HG03575 (cell line): ENCODE data around the gene CTPS2.

ENCODE experiments used
- ATAC-seq: cut with Tn5 transposase; IDR thresholded peaks from one replicate; pipeline ENCODE4 v1.9.1; 2021; ENCODE audit not compliant: unreplicated experiment, insufficient number of reproducible peaks, low FRiP score; ENCODE audit errors: extremely low read depth

CTPS2 gene

DNA sequence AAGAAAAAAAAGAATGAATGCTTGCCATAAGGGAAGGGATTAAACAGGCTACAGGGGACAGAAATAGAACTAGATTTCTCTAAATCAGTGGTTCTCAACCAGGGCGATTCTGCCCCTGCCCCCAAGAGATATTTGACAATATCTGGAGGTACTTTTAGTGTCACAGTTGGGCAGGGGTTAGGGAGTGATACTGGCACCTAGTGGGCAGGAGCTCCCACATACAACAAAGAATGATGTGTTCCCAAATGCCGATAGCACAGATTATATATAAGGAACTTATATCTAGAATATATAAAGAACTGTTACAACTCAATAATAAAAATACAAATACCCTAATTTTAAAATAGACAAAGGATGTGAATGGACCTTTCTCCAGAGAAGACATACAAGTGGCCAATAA, 47.8 kb downstream of the CTPS2 start:
- no peak for ATAC-seq

DNA sequence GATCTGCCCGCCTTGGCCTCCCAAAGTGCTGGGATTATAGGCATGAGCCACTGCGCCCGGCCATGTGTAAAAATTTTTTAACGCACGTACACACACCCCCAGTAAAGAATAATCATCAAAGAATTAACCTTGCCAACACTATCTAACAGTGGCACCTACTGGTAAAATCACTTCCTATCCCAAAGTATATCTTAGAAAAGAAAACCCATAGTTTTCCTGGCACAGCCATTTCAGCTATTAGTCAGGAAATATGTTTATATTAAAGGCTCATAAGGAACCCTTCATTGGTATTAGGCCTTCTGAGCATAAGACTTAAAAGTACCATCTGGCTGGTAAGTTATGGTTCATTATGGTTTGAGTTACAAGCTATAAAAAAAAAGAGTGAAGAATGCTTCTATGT, 48.4 kb downstream of the CTPS2 start:
- ATAC-seq, result no peak

DNA sequence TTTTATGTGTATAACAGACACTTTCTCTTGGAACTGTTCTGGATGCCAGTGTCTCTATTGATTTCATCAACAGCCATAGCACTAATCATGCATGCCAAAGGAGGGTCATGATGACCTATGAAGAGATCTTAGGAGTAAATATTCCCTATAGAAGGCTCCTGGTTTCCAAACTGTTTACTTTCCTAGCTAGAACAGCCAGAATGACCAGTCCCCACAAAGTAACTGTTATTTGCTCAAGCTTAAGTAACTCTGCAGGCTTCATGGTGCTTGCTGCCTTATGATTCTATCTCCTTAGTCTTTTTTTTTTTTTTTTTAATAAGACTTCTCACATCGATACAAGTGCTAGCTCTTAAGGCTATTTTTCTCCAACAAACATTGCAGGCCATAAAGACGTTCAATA, 50.1 kb downstream of the CTPS2 start:
- no peak for ATAC-seq

DNA sequence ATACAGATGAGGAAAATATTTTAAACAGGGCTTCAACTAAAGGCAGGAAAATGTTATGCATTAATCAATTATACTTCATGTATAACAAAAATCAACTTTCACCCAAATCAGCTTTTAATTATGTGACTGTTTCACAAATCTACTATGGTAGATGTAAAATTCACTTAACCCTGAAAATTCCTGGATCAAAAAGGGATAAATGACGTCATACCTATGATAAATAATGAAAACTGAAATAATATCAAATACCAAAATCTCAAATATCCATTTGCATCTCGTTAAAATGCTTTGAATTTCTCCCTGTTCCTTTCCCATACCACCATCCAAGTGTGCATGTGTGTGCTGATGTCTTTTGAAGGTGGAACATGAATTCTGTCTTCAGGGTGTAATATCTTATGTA, 51.0 kb downstream of the CTPS2 start:
- no peak for ATAC-seq

DNA sequence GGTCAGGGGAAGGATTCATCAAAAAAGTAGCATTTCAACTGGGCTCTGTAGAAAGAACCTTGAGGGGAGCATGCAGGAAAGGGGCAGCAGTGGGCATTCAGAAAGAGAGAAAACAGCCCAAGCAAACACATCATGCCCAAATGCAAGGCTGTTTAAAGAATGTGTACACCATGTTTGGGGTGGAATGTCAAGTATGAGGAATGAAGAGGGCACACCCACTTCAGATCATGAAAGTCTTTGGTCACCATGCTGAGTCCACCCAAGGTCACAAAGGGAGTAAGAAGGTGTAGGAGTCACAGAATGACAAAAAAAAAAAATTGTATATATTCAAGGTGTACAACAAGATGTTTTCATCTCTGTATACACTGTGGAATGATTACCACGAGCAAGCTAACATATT, 53.1 kb downstream of the CTPS2 start:
- ATAC-seq, result no peak

DNA sequence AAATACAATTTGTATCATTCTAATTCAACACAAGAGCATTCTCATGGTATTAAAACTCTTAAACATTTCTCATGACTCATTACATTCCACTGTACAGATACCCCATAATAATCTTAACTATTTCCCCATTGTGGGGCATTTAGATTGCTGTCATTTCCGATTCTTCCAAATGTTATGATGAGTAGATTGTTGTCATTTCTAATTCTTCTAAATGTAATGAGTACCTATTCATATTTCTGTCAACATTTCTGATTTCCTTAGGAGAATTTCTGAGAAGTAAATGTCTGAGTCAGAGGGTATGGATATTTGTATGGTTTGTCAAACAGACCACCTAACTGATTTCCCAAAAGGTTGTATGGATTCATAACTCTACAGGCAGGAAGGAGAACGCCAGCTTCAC, 54.2 kb downstream of the CTPS2 start:
- no peak for ATAC-seq

DNA sequence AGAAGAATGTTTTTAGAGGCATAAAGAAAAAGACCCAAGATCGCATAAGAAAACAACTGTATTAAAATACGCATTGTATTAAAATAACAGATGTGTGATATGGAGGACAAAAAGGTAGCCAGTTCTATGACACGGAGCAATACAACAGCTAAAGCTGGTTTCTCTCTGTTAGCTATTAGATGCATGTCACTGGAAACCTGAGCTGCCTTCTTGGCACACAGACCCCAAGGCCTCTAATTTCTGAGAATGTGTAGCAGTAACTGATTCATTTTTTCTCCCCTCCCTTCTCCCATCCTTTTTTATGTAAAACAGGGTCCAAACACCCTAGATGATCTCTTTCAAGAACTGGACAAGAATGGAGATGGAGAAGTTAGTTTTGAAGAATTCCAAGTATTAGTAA, 58.4 kb downstream of the CTPS2 start:
- ATAC-seq, result no peak

DNA sequence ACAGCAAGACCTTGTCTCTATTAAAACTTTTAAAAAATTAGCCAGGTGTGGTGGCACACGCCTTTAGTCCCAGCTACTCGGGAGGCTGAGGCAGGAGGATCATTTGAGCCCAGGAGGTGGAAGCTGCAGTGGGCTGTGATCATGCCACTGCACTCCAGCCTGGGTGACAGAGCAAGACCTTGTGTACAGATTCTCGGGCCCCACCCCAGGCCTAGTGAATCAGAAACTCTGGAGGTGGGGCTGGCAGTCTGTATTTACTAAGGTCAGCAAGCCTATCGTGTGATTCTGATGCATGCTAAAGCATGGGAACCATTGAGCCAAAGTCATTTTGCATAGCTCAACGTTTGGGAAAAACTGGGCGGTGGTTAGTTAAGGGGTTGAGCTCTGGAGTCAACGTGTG, 59.0 kb downstream of the CTPS2 start:
- no peak for ATAC-seq

DNA sequence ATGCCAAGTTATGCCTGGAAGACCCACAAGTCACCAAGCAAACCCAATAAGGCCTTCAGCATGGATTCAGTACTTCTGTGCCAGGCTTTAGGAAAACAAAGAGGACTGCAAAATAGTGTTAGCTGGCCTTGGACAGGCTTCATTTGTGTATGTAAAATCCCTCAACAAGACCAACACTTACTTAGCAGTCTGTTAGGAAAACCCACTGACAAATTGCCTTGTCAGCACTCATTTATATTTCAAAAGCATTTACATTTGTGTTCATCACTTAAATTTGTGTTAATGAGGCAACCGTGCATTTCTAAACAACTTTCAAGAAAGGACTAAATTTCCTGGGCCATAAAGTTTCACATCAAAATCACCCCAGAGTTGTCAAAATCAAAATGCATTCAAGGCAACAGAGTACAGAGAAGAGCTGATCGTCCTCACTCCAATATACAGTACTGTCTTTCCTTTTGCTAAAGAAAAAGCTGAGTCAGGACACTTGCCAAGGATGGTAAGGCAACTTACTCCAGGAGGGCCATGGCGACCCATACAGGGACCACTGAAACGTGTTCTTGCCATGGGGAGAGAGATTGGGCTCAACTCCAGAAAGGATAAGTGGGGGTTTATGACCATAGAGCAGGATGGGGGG, 61.0 kb downstream of the CTPS2 start:
- ATAC-seq, result no peak

DNA sequence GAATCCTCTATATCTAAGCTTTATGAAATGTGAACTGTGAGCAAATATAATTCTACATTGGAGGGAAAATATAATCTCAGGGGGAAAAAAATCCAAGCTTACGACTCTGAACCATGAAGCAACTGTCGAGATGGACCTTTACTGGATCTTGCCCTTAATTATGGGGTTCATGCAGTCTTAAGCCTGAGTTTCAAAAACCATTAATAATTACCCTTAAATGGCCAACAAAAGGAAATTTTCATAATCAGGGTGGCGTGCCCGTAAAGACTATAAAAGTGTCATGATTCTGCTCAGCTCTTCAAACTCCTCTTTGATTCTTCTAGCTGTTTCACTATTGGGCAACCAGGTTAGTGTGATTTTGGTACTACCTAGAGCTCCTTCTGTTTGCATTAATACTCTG, 62.6 kb downstream of the CTPS2 start, which contains the start of gene S100G:
S100G (plus strand) TSS at position 301 of the 400 bp plus-strand sequence. CDS start 849 bp downstream, outside the sequence.
- no peak for ATAC-seq

DNA sequence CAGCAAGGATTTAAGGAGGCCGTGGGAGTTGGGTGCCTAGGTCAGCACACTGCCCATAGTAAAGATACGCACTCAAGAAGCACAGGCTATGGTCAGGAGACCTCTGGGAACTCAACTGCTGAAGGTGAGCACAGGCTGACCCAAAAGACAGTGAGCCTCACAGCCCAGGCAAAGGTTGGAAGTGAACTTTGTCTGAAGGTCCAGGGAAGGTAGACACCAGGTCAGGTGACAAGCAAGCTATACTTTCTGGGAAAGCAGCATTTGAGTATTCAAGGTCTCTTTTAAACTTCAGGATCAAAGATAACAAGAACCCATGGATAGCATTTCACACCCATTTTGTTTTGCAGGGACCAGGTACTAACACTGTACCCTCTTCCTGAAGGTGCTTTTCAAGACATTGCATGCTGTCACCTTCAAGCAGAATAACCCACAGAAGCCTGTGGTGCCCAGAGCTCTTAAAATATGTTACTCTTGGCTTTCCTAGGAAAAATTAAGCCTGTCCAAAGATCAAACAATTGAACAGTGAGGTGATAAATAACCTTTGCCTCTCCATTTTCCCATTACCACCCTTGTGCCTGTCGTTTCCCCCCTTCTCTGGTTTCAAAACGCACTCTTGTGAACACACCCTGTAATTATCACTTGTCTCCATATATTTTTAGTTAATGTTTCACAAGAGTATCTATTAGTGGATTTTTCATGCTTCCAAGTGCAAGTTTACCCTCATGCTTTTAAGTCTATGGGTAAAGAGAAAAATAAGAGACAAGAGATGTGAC, 65.9 kb downstream of the CTPS2 start:
- no peak for ATAC-seq

DNA sequence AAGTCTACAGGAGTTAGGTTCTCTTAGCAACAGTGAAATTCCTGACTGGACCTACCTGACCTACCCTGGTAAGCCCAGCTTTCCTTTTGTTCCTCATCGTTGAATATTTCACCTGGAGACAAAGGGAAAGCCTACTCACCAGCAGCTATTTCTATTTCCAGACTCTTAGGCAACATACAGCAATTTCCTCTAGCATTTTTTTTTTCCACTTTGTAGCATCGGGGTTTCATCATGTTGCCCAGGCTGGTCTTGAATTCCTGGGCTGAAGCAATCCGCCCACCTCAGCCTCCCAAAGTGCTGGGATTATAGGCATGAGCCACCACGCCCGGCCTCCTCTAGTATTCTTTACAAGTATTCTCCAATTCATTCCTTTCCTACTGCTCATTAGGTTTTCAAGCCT, 69.3 kb downstream of the CTPS2 start:
- ATAC-seq, result no peak

DNA sequence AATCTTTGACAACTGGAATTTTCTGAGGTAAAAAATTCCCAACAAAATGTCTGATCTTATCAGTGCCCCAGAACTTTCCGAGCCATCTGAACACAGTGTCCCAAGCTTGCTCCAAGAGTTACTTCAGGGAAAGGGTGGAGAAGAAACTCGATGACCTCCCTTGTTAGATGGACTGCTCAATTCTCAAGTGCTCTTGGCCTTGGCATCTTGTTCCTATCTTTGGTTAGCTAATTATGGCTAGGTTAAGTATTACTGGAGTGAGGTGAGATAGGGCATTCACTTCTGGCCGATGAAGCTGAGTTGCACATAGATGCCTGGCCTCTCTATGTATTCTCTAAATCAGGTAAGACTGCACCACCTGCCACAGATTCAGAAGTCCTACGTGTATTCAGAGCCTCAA, 71.6 kb downstream of the CTPS2 start:
- no peak for ATAC-seq

DNA sequence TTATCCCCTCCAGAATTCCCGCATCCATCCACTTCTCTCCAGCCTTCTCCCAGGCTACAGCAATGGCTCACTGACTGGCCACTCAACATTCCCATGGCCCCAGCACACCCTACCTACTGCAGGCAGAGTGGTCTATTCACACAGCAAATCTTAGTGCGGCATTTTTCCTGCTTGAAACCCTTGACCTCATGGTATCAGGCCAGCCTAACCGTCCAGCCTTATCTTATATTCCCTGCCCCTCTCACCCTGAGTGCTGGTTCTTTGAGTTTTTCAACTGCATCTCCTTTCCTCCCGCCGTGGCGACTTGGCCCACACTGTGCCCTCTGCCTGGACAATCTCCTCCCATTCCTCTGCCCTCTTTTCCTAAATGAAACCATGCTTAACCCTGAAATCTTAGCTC, 72.5 kb downstream of the CTPS2 start:
- no peak for ATAC-seq

DNA sequence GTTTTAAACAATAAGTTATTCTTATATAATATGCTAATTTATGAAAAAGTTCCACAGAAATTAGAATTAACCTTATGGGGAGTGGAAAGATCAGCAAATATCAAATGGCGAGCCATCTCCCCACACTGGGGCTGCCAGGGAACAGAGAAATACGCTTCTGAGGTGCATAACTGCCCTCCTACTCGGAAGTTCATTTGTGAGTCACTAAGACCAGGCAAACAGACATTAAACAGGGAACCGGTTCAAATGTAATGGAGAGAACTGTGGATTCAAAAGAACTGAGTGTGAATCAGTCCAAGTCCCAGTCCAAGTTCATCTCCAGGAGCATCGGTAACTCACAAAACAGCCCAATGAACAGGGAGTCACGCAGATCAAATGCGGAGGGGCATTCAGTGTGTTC, 73.9 kb downstream of the CTPS2 start:
- ATAC-seq, result no peak

DNA sequence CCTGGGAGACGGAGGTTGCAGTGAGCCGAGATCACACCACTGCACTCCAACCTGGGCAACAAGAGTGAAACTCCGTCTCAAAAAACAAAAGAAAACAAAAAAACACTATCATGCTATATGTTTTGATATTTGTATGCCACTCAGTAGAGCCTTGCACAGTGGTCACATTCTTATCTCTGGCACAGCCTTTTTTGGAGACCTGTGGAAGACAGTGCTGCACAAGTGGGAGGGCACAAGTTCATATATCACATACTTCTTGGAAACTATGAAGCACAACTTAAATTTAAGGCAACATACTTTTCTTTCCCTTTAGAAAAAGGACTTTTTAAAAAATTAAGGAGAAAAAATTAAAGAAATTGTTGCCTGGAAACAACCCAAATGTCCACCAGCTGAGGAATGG, 76.9 kb downstream of the CTPS2 start:
- ATAC-seq, result no peak

DNA sequence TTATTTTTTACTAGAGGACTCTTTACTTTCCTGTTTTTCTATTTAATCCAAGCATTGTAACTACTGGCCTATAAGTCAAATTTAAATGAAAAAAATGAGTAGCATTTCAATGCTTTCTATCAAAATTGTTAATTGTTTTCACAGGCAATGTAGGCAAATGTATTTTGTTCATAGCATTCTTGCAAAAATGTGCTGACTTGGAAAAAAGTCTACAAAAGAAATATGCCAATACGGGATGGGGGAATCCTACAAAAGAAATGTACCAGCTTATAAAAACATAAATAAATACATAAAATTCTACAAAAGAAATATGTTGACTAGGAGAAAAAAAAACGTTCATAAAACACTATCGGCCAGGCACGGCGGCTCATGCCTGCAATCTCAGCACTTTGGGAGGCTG, 77.4 kb downstream of the CTPS2 start:
- no peak for ATAC-seq

DNA sequence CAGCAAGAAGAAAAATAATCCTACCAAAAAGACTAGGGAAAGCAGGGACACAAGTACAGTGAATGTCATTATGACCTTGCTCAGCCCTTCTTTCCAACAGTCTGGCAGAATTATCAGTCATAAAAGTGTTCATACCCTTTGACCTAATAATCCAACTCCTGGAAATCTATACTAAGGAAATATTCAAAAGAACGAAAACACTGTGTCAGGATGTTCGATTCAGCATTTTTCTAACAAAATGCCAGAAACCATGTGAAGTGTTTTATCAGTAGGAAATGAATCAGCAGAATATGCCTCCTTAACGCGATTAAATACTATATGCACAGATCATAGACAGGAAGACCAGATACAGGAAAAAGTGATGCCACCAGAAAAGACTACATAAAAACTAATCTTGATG, 78.7 kb downstream of the CTPS2 start:
- ATAC-seq, result no peak

DNA sequence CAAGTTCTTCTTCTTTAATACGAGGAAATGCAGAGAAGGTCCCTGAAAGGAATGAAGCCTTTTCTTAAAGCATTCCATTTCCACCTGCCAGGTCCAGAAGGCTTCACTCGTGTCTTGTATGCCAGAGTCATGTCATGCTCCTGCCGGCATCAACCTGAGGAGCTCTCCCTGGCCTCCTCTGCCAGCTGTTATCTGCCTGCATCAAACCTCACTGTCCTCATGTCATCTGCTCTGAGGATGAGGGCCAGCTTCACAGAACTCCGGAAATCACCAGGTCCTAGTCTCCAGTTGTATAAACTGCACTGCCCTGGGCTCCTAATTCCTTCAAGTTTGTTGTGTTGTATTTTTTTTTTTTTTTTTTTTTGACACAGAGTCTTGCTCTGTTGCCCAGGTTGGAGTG, 82.6 kb downstream of the CTPS2 start:
- no peak for ATAC-seq

DNA sequence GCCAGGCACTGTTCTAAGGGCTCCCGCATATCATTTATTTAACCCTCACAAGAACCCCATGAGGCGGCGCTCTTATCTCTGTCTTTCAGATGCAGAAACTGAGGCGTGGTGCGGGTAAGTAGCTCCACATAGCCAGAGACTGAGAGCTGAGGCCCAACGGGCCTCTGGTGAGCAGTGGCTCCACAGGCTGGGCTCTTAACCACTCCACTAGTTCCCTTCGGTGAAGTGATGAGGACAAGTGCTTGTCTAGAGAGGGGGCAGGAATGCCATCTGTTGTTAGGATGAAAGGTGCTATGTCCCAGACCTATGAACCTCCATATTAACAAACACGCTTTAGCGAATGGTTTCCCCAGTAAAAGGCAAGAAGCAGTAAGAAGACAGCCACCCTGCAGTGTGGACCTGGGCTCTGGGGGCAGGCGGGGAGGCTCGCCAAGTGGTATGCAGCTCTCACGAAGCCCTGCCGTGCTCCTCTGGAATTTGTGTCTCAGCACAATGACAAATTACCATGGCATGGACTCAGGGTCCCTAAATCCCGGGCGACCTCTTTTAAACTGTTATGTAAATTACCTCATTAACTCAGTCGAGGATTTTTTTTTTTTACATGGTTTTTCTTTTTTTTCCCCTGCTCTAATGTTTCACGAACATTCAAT, 83.4 kb downstream of the CTPS2 start:
- no peak for ATAC-seq
